Epithelial cell of proximal tubule (primary cell): Measurements from ENCODE around the gene LSM5. TPM values are rescaled to one million over a fixed set of nuclear protein-coding genes. Genes with fewer than 3 reads are reported as not detected.

ENCODE experiments used
- DNase-seq: peaks from one replicate; pipeline ENCODE4 v3.0.0-alpha.2; 2011; ENCODE audit warnings: low read depth
- H3K4me3 ChIP-seq: 2 replicates; pipeline ENCODE4 v1.5.1; 2011; ENCODE audit warnings: low read depth, mild to moderate bottlenecking, low read length
- total RNA-seq: library from RNA; depleted of rRNA; stranded (reverse); fragments of >200 nt; gene quantifications from 2 replicates; pipeline ENCODE4 v1.2.3, GENCODE V29; 2015
- TF ChIP-seq, protein P1 (sequence below): conservative IDR thresholded peaks from 2 replicates; pipeline ENCODE4 v1.5.1; 2012; ENCODE audit warnings: low read depth, mild to moderate bottlenecking, low read length

LSM5 gene
- total RNA-seq = 27.3 and 41.1 TPM in 2 replicates

DNA sequence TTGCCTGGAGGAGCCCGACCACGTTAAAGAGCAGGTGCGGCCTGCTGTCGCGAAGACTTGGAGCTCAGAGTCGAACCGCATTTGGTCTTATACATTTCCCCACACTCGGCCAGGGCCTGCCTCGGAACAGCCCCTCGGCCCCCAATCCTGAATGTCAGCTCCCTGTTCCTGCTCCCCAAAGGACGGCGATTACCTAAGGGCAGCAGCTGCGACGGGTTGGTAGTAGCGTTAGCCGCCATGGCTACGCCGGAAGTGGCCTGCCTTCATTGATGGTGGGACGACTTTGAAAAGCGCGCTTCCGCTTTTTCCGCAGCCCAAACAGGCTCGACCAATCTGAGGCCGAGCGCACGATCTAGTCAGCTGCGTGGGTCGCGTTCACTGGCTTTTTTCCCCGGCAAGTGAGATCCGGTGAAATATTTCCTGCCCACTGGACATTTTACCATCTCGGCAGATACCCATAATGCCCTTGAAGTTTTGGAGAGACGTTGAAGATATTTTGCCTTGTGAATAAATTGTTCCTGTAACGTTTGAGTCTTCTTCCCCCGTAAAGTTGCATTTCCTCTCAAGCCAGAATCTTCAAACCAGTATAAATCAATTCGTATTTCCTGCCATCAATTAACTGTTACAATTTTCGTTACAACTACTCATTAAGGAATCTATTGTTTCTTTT is at the start of gene LSM5:
LSM5 (minus strand) TSS at position 254 of the 670 bp plus-strand sequence; CDS start at position 239, 15 bp downstream.
- TF ChIP-seq, protein P1, sequence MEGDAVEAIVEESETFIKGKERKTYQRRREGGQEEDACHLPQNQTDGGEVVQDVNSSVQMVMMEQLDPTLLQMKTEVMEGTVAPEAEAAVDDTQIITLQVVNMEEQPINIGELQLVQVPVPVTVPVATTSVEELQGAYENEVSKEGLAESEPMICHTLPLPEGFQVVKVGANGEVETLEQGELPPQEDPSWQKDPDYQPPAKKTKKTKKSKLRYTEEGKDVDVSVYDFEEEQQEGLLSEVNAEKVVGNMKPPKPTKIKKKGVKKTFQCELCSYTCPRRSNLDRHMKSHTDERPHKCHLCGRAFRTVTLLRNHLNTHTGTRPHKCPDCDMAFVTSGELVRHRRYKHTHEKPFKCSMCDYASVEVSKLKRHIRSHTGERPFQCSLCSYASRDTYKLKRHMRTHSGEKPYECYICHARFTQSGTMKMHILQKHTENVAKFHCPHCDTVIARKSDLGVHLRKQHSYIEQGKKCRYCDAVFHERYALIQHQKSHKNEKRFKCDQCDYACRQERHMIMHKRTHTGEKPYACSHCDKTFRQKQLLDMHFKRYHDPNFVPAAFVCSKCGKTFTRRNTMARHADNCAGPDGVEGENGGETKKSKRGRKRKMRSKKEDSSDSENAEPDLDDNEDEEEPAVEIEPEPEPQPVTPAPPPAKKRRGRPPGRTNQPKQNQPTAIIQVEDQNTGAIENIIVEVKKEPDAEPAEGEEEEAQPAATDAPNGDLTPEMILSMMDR = no peak
- H3K4me3 ChIP-seq = peak within 1 kb of the TSS; percentile 88
- peak; percentile 82 for DNase-seq

DNA sequence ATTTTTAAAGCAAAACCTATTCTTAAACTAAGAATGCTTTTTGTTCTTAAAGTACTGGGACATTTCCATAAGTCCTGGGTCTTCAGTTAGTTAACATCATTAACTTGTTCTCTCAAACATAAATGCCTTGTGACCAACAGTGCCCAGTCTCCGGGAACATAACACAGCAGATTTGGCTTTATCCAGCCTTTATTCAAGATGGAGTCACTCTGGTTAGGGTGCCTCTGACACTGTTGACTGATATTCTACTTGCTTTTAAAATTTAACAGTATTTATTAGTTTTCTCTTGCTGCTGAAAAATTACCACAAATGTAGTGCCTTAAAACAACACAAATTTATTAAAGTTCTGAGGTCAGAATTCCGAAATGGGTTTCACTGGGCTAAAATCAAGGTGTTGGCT is 49.2 kb upstream of the LSM5 start:
- H3K4me3 ChIP-seq = no peak overlapping the region
- no peak for DNase-seq
- TF ChIP-seq, protein P1 = no peak

DNA sequence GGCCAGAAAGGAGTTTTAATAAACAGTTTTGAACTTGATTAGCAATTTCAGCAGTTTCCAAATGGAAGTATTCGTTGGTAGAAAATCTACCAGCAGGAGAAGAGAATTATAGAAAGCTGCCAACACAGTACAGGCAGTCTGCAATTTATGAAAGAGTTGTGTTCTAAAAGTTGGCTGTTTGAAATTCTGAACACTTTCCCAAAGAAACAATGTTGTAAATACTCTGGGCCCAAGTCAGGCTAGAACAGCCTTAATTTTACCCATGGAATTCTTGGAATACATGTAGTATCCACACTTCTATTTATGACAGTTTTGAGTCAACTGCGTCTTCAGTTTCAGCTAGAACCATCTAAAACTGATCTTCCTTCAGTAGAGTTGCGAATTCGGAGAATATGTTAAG is 47.6 kb upstream of the LSM5 start:
- no peak overlapping the region for H3K4me3 ChIP-seq
- no peak for DNase-seq
- TF ChIP-seq, protein P1 = no peak

DNA sequence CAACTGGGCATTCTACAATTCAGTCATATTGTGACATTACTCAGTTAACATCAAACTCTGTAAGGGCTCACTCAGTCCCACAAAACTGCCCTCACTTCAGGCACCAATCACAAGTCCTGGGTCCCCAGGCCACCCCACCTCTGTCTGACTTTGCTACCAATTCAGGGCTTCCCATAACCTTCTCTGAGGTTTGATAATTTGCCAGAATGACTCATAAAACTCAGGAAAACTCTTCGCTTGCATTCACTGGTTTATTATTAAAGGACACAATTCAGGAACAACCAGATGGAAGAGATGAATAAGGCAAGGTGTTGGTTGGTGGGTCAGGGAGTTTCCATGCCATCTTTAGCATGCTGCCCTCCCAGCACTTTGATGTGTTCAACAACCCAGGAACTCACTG is 46.4 kb upstream of the LSM5 start:
- no peak overlapping the region for H3K4me3 ChIP-seq
- TF ChIP-seq, protein P1 = no peak
- peak; percentile 82 for DNase-seq

DNA sequence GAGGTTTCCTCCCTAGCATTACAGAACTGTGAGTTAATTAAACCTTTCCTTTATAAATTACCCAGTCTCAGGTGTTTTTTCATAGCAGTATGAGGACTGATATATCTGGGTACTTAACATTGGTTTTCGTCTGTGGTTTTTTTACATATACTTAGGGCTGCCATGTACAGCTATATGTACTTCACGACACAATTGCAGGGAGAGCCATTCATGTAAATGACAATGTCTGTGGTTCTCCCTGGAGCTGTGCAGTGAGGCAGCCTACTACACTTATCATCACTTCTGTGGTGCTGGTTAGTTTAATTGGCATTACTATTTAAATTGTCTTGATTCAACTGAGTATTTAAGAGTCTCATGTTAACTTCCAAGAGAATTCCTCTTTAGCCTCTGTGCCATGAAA is 45.8 kb upstream of the LSM5 start:
- DNase-seq = no peak
- no peak overlapping the region for H3K4me3 ChIP-seq
- TF ChIP-seq, protein P1 = no peak

DNA sequence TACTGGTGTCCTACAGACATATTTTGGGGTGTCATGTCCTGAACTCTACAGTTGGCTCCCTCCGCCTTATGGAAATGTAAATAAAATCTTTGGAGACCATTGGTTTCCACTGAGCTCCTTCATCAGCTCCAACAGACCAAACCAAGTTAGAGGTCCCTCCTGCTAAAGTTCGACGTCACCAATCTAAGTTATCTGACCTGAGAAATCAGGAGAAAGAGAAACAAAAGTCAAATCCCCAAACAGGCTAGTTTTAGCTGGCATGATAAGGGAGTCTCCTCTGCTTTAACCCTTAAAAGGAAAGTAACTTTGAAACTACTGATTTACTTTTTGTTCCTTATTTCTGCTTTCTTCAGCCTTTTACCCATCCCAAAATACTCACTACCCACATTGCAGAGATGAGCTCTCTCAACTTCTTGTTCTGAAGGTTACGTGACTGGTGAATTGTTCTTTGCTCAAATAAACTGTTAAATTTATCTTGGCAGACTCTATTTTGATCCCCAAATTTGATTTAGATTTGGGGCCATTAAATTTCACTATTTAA is 45.1 kb upstream of the LSM5 start:
- no peak for DNase-seq
- no peak overlapping the region for H3K4me3 ChIP-seq
- TF ChIP-seq, protein P1 = no peak
